Cardiac fibroblast (primary cell): ENCODE results near the gene MSMO1.

ENCODE experiments used
- DNase-seq, 2 donors: peaks; one replicate each; pipeline versions ENCODE4 v3.0.0 to v3.0.0-alpha.2; 2010; ENCODE audit warnings: low read depth in 2 of 2
- H3K4me3 ChIP-seq, 2 donors: replicated peaks in 1 of 2; 1 replicate in 1 of 2; 2 replicates in 1 of 2; pipeline ENCODE4 v1.5.1; 2011; ENCODE audit warnings: low read depth in 2 of 2, low read length in 2 of 2, mild to moderate bottlenecking in 2 of 2, moderate library complexity in 1 of 2
- CTCF ChIP-seq: IDR thresholded peaks from one replicate; pipeline ENCODE4 v1.5.1; 2011; ENCODE audit warnings: low read depth, mild to moderate bottlenecking, low read length, inconsistent platforms

The MSMO1 gene

GRCh38 chr4:165293927-165294649 is 33.4 kb upstream of the MSMO1 start:
- TF ChIP-seq CTCF, result no peak
- H3K4me3 ChIP-seq, result no peak overlapping the region

DNA sequence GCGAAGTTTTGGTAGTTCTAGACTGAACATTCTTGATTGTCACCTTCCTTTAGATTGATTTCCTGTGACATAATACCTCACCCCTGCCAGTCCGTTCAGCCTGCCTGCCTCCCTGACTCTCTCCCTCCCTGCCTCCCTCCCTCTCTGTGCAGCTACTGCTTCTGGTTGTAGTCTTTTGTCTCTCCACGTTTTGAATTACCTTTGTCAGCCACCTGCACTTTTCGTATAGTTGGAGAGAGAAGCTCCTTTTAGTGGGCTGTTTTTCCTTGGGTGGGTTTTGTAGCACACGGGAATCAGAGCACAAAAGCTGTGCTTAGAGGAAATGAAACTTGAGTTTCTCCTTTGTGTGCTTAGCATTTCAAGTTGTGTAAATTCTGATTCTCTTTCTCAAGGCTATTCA is 32.6 kb upstream of the MSMO1 start:
- no peak overlapping the region for H3K4me3 ChIP-seq
- no peak for TF ChIP-seq CTCF
- no peak for DNase-seq

More at GRCh38 chr4:165293927-165294649, 33.4 kb upstream of the MSMO1 start:
- peak in 1 of 2 donors; percentile 12 for DNase-seq

DNA sequence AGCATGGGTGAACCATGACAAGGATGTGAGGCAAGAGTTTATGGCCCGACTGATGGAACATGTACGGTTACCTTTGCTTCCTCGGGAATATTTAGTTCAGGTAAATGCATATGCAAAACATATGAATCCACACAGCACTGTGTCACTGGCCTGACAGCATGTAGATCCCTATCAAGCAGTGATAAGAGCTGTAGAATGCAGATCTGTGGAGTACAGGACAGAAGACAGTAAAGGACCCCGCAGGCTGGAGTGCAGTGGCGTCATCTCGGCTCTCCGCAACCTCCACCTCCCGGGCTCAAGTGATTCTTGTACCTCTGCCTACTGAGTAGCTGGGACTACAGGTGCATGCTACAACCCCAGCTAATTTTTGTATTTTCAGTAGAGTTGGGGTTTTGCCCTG is 29.8 kb upstream of the MSMO1 start:
- no peak for DNase-seq
- no peak for TF ChIP-seq CTCF
- H3K4me3 ChIP-seq, result no peak overlapping the region

DNA sequence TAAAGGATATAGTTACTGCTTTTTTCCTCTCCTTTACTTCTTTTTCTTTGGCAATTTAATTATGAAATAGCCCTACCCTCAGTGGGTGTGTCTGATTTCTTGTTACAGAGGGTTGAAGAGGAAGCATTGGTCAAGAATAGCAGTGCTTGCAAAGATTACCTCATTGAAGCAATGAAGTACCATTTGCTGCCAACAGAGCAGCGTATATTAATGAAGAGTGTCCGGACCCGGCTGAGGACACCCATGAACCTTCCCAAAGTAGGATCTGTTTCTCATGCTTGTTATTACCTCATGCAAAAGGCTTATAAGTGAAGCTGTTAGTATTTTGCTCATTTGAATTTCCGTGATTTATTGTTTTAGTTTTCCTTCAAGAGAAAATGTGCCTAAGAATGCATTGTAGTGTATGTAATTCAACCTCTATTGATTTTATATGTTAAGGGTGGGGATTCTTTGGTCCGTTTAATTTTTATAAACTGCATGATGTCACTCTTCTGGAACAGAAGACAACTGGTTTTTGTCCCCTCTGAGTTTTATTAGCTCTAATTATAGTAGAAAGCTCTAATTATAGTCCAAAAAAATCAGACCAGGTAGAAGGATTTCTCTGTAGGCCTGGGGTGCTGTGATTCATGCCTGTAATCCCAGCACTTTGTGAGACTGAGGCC is 27.9 kb upstream of the MSMO1 start:
- no peak for TF ChIP-seq CTCF
- no peak overlapping the region for H3K4me3 ChIP-seq
- DNase-seq, result no peak

DNA sequence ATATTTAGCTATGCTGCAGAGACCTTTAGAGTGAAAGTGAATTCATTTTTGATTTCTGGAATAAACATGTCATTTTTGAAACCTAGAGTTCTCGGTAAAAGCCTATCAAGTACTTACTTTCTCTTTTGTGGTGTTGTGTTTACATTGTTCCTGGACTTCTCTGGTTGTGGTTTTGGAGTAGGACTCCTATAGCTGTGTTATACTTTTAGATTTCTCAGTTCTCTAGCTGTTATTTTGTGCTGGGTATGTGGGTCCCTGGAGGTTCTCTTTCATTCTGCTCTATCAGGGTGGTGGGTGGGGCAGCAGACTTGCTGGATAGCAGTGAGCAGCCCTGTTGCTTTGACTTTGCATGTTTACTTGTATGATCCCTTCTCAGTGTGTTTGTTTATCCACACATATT is 25.6 kb upstream of the MSMO1 start:
- no peak for TF ChIP-seq CTCF
- peak overlapping the region in 1 of 2 donors; percentile 34 for H3K4me3 ChIP-seq
- peak; percentile 30 to 40 for DNase-seq

DNA sequence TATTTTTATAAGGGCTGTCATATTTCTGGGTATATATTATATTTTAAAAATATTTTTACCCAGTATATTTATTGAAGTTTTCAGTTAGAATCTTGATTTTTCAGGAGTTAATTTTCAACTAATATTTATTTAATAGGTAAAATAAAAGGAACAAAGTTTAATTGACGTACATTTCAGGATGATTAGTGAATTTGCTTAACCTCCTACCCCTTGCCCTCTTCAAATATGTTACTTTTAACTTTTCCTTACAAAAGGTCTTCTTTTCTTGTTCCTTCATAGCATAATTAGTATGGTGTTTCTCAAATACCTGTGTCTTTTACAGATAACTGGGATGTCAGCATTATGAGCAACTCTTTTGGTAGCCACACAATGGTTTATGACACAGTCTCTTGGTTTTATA is 24.8 kb upstream of the MSMO1 start:
- no peak for DNase-seq

More for the DNA sequence above, 24.8 kb upstream of the MSMO1 start:
- no peak for TF ChIP-seq CTCF
- no peak overlapping the region for H3K4me3 ChIP-seq
